Smooth muscle cell of the pulmonary artery (primary cell): ENCODE data around the gene NKPD1. TPM values are rescaled to one million over a fixed set of nuclear protein-coding genes. Genes with fewer than 3 reads are reported as not detected.

ENCODE experiments used
- total RNA-seq: library from RNA; depleted of rRNA; stranded (reverse); fragments of >200 nt; gene quantifications from 2 replicates; pipeline ENCODE4 v1.2.3, GENCODE V29; 2014

NKPD1 gene
- 0.07 and 0.26 TPM in 2 replicates for total RNA-seq

GRCh38 chr19:45160870-45161737 lies at the start of gene NKPD1:
Gene NKPD1, minus strand, starts transcription at chr19:45160982. Its CDS starts 832 bp downstream, at chr19:45160150.

DNA sequence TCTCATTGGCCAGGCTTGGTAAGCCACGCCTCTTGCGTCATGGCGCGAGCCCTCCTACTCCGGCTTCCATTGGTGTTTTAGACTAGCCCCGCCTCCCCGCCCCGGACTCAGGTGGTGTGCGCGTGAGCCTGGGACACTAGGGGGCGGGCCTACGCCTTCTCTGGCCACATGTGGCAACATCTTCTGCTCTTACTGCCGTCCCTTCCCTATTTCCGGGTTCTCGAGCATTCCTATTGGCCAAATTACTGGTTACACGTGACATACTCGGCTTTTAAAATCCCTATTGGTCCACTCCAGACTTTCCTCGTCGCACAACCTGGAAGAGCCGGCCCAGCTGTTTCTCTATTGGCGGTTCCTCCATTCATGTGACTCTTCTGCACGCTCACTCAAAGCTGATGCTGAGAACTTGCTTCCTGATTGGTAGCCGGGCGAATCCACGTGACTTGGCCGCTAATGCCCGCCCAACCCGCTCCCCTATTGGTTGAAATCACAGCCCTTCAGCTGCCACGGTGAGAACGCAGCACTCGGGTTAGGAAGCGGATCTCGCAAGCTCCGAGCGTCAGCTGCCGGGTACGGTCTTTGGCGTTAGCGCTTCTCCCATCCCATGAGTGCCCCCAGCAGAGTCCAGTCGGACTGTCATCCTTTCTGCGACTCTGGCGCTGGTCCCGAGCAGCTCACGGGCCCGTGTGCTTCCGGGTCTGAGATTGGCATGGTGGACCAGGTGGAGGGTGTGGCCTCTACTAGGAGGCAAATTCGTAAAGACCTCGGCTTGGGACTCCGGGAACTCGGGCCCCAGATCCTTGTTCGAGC lies 17.7 kb upstream of the NKPD1 start, which contains the start of gene BLOC1S3:
BLOC1S3 (plus strand) TSS at position 523 of the 810 bp plus-strand sequence. CDS start 513 bp downstream, outside the sequence.

DNA sequence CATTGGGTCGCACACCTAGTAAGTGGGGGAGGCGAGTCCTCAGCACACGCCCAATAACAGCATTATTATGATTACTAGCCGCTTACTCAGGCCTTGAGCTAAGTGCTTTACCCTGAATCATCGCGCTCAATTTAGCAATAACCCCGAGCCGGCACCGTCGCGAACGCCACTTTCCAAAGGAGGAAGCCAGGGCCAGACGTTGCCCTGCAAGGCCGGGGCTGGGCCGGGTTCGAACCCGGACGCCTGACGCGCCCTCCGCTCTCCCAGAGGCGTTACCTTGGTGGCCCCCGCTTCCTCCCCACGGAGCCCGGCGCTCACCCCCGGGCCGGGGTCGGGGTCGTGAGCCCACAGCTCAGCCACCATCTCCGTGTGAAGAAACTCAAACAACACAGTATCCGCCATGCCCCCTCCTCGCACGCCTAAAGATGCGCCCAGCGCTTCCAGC lies 17.1 kb upstream of the NKPD1 start, which contains the start of gene TRAPPC6A:
TRAPPC6A (minus strand) TSS at position 421 of the 445 bp plus-strand sequence; CDS start at position 402, 19 bp downstream.

Other genes starting within 250 kb of the NKPD1 start
- gene APOC1, start 246.4 kb downstream of the NKPD1 start, total RNA-seq: 2.4 TPM in 1 of 2 replicates, not detected in the other
- gene APOC4, start 218.7 kb downstream of the NKPD1 start, total RNA-seq: not detected in 2 replicates
- not detected in 2 replicates for gene APOC2, start 214.9 kb downstream of the NKPD1 start, total RNA-seq
- gene CLPTM1, start 205.6 kb downstream of the NKPD1 start, total RNA-seq: 52.5 and 95.7 TPM in 2 replicates
- gene RELB, start 159.5 kb downstream of the NKPD1 start, total RNA-seq: 6.1 and 16.4 TPM in 2 replicates
- 14.0 and 18.0 TPM in 2 replicates for gene CLASRP, start 121.9 kb downstream of the NKPD1 start, total RNA-seq
- 0.07 and 0.17 TPM in 2 replicates for gene ZNF296, start 84.5 kb downstream of the NKPD1 start, total RNA-seq
- gene GEMIN7, start 81.7 kb downstream of the NKPD1 start, total RNA-seq: 11.5 and 21.7 TPM in 2 replicates
- 28.2 and 30.7 TPM in 2 replicates for gene PPP1R37, start 67.8 kb downstream of the NKPD1 start, total RNA-seq
- gene TRAPPC6A, start 17.3 kb upstream of the NKPD1 start, total RNA-seq: 4.7 and 5.6 TPM in 2 replicates
- 4.4 and 5.9 TPM in 2 replicates for gene BLOC1S3, start 17.8 kb upstream of the NKPD1 start, total RNA-seq
- 0.10 and 0.13 TPM in 2 replicates for gene EXOC3L2, start 84.4 kb upstream of the NKPD1 start, total RNA-seq
- 19.9 and 35.3 TPM in 2 replicates for gene MARK4, start 90.3 kb upstream of the NKPD1 start, total RNA-seq
- gene CKM, start 161.9 kb upstream of the NKPD1 start, total RNA-seq: not detected in 2 replicates
- gene KLC3, start 179.8 kb upstream of the NKPD1 start, total RNA-seq: 0.13 and 0.46 TPM in 2 replicates
- gene ERCC2, start 209.6 kb upstream of the NKPD1 start, total RNA-seq: 30.2 and 36.2 TPM in 2 replicates
- gene PPP1R13L, start 244.1 kb upstream of the NKPD1 start, total RNA-seq: 13.9 and 25.5 TPM in 2 replicates
- 9.1 and 16.3 TPM in 2 replicates for gene POLR1G, start 245.7 kb upstream of the NKPD1 start, total RNA-seq